GM06990 (cell line): ENCODE data around the gene PPP1R8.

Experiments used
- DNase-seq: peaks from one replicate; pipeline ENCODE4 v3.0.0-alpha.2; 2011; ENCODE audit not compliant: insufficient read length; ENCODE audit errors: extremely low read depth
- H3K27me3 ChIP-seq: replicated peaks from 2 replicates; pipeline ENCODE4 v1.6.0; 2011; ENCODE audit warnings: low read length; ENCODE audit not compliant: control insufficient read depth, insufficient read depth
- H3K36me3 ChIP-seq: 2 replicates; pipeline ENCODE4 v1.5.1; 2011; ENCODE audit warnings: low read length; ENCODE audit not compliant: control insufficient read depth, insufficient read depth
- H3K4me3 ChIP-seq: replicated peaks from 2 replicates; pipeline ENCODE4 v1.5.1; 2011; ENCODE audit warnings: low read depth, mild to moderate bottlenecking, control low read depth, low read length
- CTCF ChIP-seq: IDR thresholded peaks from 2 replicates; pipeline ENCODE4 v1.5.1; 2011; ENCODE audit warnings: low read length, control low read depth, mild to moderate bottlenecking, inconsistent platforms; ENCODE audit not compliant: insufficient read depth, poor library complexity, severe bottlenecking

PPP1R8 gene

GRCh38 chr1:27809883-27810282 lies 20.7 kb upstream of the PPP1R8 start:
- TF ChIP-seq CTCF: no peak
- H3K36me3 ChIP-seq: peaks cover 1% of the 10 kb centered on the region
- DNase-seq: no peak
- H3K27me3 ChIP-seq: no peaks in the 10 kb centered on the region
- no peak overlapping the region for H3K4me3 ChIP-seq

DNA sequence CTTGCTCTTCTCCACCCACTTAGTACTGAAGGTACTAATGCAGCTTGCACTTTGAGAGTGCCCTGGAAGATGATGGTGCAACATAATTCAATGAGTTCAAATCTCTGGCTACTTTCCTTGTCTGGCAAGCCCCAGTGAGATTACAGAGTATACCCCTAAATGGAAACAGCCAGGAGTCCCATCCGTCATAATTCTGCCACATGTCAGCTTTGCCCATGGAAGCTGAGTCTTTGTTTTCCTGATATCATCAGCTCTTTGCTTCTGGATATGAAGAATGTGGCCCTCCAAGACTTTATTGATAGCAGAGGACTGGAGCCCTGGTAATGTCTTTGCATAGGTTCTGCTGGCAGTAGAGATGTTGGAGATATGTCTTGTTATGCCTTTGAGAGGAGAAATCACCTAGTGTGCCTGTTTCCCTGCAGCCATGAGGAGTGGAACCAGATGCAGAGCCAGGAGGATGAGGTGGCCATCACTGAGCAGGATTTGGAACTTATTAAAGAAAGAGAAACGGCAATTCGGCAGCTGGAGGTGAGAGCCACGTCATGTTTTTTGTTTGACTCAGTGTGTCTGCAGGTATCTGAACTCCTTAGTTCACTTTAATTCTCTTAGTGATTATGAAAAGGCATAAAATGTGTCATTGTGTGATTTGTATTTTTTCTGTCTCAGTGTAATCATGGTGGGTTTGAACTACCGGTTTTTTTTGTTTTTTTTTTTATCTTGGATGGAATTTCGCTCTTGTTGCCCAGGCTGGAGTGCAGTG lies 18.7 kb upstream of the PPP1R8 start:
- DNase-seq: no peak
- peaks cover 3% of the 10 kb centered on the region for H3K36me3 ChIP-seq
- no peak for TF ChIP-seq CTCF
- no peaks in the 10 kb centered on the region for H3K27me3 ChIP-seq
- no peak overlapping the region for H3K4me3 ChIP-seq

DNA sequence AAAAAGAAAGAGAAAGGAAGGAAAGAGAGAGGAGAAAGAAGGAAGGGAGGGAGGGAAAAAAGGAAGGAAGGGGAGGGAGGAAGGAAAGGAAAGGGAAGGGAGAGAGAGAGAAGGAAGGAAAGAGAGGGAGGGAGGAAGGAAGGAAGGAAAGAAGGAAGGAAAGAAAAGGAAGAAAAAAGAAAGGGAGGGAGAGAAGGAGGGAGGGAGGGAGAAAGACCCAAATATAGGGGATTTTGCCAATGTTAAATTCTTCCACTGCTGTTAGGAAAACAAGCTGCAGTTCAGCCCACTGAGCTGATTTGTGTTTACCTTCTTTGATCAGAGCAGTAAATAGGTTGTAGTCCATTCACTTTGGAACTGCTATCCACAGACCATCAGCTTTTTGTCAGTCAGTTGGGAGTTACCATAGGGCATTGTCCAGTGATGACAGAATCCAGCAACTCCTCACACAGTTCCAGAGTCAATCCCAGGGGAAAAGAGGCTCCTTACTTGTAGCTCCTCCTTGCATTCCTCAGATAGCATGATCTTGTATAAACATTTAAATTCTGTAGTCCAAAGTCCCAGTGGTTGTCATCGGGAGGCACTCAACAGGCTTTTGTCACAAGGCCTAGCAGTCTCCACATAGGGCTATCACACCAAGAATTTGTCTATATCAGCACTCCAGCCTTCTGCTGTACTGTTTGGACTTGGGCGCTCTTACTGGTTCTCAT lies 13.5 kb upstream of the PPP1R8 start:
- Histone ChIP-seq H3K36me3 (peaks cover 6% of the 10 kb centered on the region), H3K4me3 (no peak overlapping the region), H3K27me3 (no peaks in the 10 kb centered on the region)
- TF ChIP-seq CTCF: no peak
- no peak for DNase-seq

GRCh38 chr1:27821761-27822315 lies 8.7 kb upstream of the PPP1R8 start:
- H3K36me3 ChIP-seq: peaks cover 4% of the 10 kb centered on the region
- TF ChIP-seq CTCF: no peak
- no peaks in the 10 kb centered on the region for H3K27me3 ChIP-seq
- no peak overlapping the region for H3K4me3 ChIP-seq
- no peak for DNase-seq

DNA sequence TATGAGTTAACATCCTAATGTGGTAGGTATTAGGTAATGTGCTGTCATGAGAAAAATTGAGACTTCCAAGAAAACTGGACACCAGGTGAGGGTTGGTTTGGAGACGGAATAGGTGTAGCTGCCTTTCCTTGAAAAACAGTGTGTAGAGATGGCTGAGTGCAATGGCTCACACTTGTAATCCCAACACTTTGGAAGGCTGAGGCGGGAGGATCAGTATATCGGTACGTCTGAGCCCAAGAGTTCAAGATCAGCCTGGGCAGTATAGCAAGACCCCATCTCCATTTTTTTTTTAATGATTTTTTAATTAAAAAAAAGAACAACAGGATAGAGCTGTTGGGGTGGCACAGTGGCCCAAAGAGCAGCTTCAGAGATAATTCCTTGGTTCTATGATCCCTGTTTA lies 6.8 kb upstream of the PPP1R8 start:
- Histone ChIP-seq H3K27me3 (no peaks in the 10 kb centered on the region), H3K4me3 (no peak overlapping the region), H3K36me3 (peaks cover 2% of the 10 kb centered on the region)
- no peak for TF ChIP-seq CTCF
- DNase-seq: no peak
